Activated CD8-positive, alpha-beta memory T cell treated with anti-CD3 and anti-CD28 coated beads, Interleukin-2, amount 10 ng/mL, durations not matched to agents 7 days and 5 days (primary cell): ENCODE measurements around the gene KIF6. TPM values are rescaled to one million over a fixed set of nuclear protein-coding genes. Genes with fewer than 3 reads are reported as not detected.

ENCODE experiments used
- ATAC-seq: fragments of 150-1000 bp; cut with Tn5 transposase; one replicate; pipeline ENCODE4 v1.10.0; 2021; ENCODE audit warnings: moderate library complexity
- CTCF ChIA-PET: fragments of 350-600 bp; sonication (Branson Sonifier 250); formaldehyde crosslinking; loops from one replicate; lab custom pipeline; 2021; ENCODE audit warnings: antibody characterized with exemption; lab: Charles Lee
- DNase-seq: peaks from one replicate; pipeline ENCODE4 v3.0.0-alpha.2; 2020
- H3K27ac Mint-ChIP-seq: one replicate; pipeline ENCODE4 v1.8.0; 2021; ENCODE audit warnings: mild to moderate bottlenecking, mixed read lengths
- H3K27me3 Mint-ChIP-seq: one replicate; pipeline ENCODE4 v1.8.0; 2021; ENCODE audit warnings: mixed read lengths
- H3K36me3 Mint-ChIP-seq: one replicate; pipeline ENCODE4 v1.8.0; 2021; ENCODE audit warnings: mild to moderate bottlenecking, mixed read lengths
- H3K4me1 Mint-ChIP-seq: one replicate; pipeline ENCODE4 v1.8.0; 2021; ENCODE audit warnings: mixed read lengths
- H3K4me3 Mint-ChIP-seq: one replicate; pipeline ENCODE4 v1.8.0; 2021; ENCODE audit warnings: mild to moderate bottlenecking, moderate library complexity, mixed read lengths
- H3K9me3 Mint-ChIP-seq: one replicate; pipeline ENCODE4 v1.8.0; 2022; ENCODE audit warnings: low read depth, mixed read lengths
- total RNA-seq, 2 experiments: library from RNA; stranded (reverse); gene quantifications; one replicate each; pipeline ENCODE4 v1.2.3, GENCODE V29; 2021

The KIF6 gene
- total RNA-seq, 2 experiments from 2014 or later: not detected

- Mint-ChIP-seq H3K27ac (no peak overlapping the region), H3K27me3 (peaks cover 7% of the 10 kb centered on the region), H3K36me3 (no peaks in the 10 kb centered on the region), H3K4me3 (no peak overlapping the region), H3K4me1 (no peaks in the 10 kb centered on the region), H3K9me3 (no peaks in the 10 kb centered on the region)
- no peak for ATAC-seq
- CTCF ChIA-PET: no interaction called here
- no peak for DNase-seq
These were observed 303.6 kb downstream of the KIF6 start for GRCh38 chr6:39421383-39422225.

- Mint-ChIP-seq H3K27ac (no peak overlapping the region), H3K9me3 (no peaks in the 10 kb centered on the region), H3K27me3 (peaks cover 7% of the 10 kb centered on the region), H3K4me1 (no peaks in the 10 kb centered on the region), H3K4me3 (no peak overlapping the region), H3K36me3 (no peaks in the 10 kb centered on the region)
- DNase-seq (no peak), ATAC-seq (no peak)
- CTCF ChIA-PET: no interaction called here
These were observed 304.6 kb downstream of the KIF6 start for GRCh38 chr6:39420300-39421265.

DNA sequence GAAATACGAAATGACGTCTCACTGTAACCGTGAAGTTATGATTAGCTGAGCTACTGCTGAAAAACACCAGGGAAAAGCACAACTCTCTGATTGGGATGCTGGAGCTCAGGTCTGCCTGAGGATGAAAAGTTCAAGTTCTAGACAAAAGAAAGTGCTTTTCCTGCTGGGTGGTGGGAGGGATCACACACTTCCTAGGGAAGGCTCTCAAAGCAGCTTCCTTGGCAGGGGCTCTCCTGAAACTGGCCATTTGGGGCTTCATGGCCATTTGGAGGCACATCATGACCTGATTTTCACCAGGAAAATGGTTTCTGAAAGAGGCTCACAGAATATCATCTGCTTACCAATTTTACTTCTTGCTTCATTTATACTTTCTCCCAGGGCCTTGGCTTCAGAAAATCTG, 305.6 kb downstream of the KIF6 start:
- DNase-seq (no peak), ATAC-seq (no peak)
- Mint-ChIP-seq H3K4me3 (no peak overlapping the region), H3K36me3 (no peaks in the 10 kb centered on the region), H3K9me3 (no peaks in the 10 kb centered on the region), H3K27ac (no peak overlapping the region), H3K4me1 (no peaks in the 10 kb centered on the region), H3K27me3 (peaks cover 7% of the 10 kb centered on the region)
- CTCF ChIA-PET: no interaction called here

DNA sequence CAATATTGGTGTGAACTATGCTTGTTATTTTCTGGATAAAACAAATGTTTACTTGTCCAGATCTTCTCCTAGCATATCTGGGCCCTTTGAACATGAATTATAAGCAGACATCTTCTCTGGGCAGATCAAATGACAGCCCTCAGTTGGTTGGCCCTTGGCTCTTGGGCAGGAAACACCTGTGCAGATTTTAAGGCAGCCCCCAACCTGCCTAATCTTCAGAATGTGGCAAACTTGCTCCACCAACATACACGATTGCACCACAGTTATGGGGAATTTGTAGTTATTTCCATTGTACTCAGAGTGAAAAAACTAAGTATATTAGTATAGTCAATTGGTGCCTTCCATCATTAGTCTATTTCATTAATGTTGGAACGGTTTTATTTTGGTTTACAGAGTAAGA, 307.8 kb downstream of the KIF6 start:
- H3K27me3 Mint-ChIP-seq: peaks cover 9% of the 10 kb centered on the region
- H3K4me1 Mint-ChIP-seq: no peaks in the 10 kb centered on the region
- H3K9me3 Mint-ChIP-seq: no peaks in the 10 kb centered on the region
- DNase-seq (no peak), ATAC-seq (no peak)
- H3K36me3 Mint-ChIP-seq: no peaks in the 10 kb centered on the region
- CTCF ChIA-PET: no interaction called here
- no peak overlapping the region for H3K4me3 Mint-ChIP-seq
- H3K27ac Mint-ChIP-seq: no peak overlapping the region

DNA sequence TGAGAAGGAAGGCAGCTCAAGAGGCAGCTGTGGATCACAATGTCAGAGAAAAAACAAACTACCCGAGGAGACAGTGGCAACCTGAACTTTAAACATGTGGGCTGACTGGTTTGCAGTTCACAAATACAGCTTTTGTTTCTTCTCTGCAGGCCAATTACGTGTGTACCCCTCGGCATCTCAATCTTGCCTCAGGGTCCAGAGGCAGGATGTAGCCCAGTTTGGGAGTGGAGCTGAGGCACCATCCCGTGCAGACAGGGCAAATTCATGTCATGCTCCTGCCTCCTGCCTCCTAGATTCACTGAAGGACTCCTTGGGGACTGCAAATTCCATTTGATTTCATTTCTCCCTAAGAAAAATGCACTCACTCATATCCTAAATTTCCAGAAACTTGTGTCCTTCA, 308.5 kb downstream of the KIF6 start:
- no peak overlapping the region for H3K4me3 Mint-ChIP-seq

DNA sequence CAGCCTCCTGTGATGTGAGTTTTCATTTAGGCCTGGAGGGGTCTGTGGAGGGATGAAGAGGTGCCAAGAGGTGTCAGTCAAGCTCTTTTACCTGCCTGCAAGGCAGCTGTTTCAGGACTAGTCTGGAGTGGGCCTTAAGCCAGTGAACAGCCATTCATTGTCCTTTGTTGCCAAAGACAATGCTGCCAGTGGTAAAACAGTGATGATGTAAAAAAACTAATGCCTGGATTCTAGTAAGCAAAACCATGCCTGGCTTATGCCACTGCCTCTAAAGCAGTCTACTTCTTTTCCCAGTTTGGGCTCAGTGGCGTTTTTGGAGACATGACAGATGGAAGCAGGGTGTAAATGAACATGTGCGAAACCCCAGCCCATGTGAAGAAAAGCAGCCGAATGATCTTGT, 309.2 kb downstream of the KIF6 start:
- H3K9me3 Mint-ChIP-seq: no peaks in the 10 kb centered on the region
- no peak for DNase-seq
- no peak overlapping the region for H3K4me3 Mint-ChIP-seq
- H3K36me3 Mint-ChIP-seq: no peaks in the 10 kb centered on the region
- no peaks in the 10 kb centered on the region for H3K4me1 Mint-ChIP-seq
- H3K27me3 Mint-ChIP-seq: peaks cover 17% of the 10 kb centered on the region
- no peak for ATAC-seq
- CTCF ChIA-PET: interaction anchor here (0.6 kb wide), 1 partner anchor 765 kb away, joined by 3 read pairs; no protein-coding TSS in a partner anchor
- no peak overlapping the region for H3K27ac Mint-ChIP-seq

More for the DNA sequence above, 308.5 kb downstream of the KIF6 start:
- Mint-ChIP-seq H3K9me3 (no peaks in the 10 kb centered on the region), H3K4me1 (no peaks in the 10 kb centered on the region), H3K27me3 (peaks cover 16% of the 10 kb centered on the region), H3K27ac (no peak overlapping the region), H3K36me3 (no peaks in the 10 kb centered on the region)
- ATAC-seq: no peak
- CTCF ChIA-PET: no interaction called here
- DNase-seq: no peak

DNA sequence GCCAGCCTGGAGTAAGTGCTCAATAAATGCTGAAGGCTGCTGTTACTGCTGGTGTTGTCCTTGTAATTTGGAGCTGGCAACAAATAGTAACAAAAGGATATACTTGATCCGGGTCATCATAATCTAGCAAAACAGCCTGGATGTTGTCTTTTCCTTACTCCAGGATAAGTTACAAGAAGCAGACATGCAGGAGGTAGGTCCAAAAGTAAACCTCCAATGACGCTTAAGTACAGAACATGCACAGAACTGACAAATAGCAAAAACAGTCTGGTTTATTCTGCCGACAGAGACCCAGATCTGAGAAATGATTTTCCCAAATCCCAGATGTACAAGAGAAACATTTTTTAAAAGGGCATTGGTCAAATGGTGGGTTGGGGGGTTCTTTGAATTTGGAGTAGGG, 309.7 kb downstream of the KIF6 start:
- DNase-seq: no peak
- Mint-ChIP-seq H3K4me1 (no peaks in the 10 kb centered on the region), H3K27me3 (peaks cover 17% of the 10 kb centered on the region), H3K36me3 (no peaks in the 10 kb centered on the region), H3K4me3 (no peak overlapping the region), H3K27ac (no peak overlapping the region), H3K9me3 (no peaks in the 10 kb centered on the region)
- no peak for ATAC-seq
- CTCF ChIA-PET: interaction anchor here (0.6 kb wide), 1 partner anchor 765 kb away, joined by 3 read pairs; no protein-coding TSS in a partner anchor

GRCh38 chr6:39411465-39411864, 313.7 kb downstream of the KIF6 start:
- H3K4me3 Mint-ChIP-seq: no peak overlapping the region
- ATAC-seq: no peak
- H3K36me3 Mint-ChIP-seq: no peaks in the 10 kb centered on the region
- H3K9me3 Mint-ChIP-seq: no peaks in the 10 kb centered on the region
- peaks cover 24% of the 10 kb centered on the region for H3K27me3 Mint-ChIP-seq
- no peak overlapping the region for H3K27ac Mint-ChIP-seq
- H3K4me1 Mint-ChIP-seq: peaks cover 2% of the 10 kb centered on the region
- CTCF ChIA-PET: no interaction called here
- no peak for DNase-seq

- no peak overlapping the region for H3K4me3 Mint-ChIP-seq
- H3K27ac Mint-ChIP-seq: no peak overlapping the region
- no peak for ATAC-seq
- CTCF ChIA-PET: no interaction called here
- H3K4me1 Mint-ChIP-seq: peaks cover 6% of the 10 kb centered on the region
- no peaks in the 10 kb centered on the region for H3K36me3 Mint-ChIP-seq
- no peaks in the 10 kb centered on the region for H3K9me3 Mint-ChIP-seq
- peaks cover 28% of the 10 kb centered on the region for H3K27me3 Mint-ChIP-seq
- DNase-seq: no peak
These were observed 314.2 kb downstream of the KIF6 start for GRCh38 chr6:39411001-39411400.

- Mint-ChIP-seq H3K27me3 (peaks cover 29% of the 10 kb centered on the region), H3K4me3 (no peak overlapping the region), H3K9me3 (no peaks in the 10 kb centered on the region), H3K36me3 (no peaks in the 10 kb centered on the region), H3K27ac (no peak overlapping the region), H3K4me1 (peaks cover 6% of the 10 kb centered on the region)
- CTCF ChIA-PET: no interaction called here
- no peak for DNase-seq
- ATAC-seq: no peak
These were observed 315.3 kb downstream of the KIF6 start for GRCh38 chr6:39409889-39410288.

DNA sequence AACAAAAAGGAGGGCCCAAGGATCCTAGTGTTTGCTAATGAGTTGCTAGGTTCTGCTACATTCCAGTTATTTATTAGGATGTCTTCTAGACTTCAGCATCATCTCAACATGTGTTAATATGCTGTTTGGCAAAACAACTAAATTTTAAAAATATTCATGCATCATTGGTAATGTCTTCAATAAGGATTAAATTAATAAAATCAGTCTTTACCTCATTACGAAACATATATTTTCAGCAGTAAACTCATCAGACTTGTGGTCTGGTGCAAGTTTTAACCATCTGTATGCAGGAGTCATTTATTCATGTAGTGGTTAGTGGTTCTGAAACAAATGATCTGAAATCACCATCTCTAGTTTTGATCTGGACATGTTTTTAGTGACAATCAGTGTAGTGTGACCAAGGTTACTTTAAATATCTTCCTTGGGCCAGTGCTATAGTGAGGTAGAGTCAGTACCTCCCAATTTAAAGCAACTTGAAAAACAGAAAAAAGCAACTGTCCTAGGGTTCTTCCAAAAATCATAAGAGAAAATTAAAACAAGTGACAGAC, 317.7 kb downstream of the KIF6 start:
- CTCF ChIA-PET: no interaction called here
- H3K27me3 Mint-ChIP-seq: peaks cover 26% of the 10 kb centered on the region
- H3K9me3 Mint-ChIP-seq: no peaks in the 10 kb centered on the region
- H3K4me1 Mint-ChIP-seq: peaks cover 6% of the 10 kb centered on the region
- H3K27ac Mint-ChIP-seq: no peak overlapping the region
- H3K36me3 Mint-ChIP-seq: no peaks in the 10 kb centered on the region
- H3K4me3 Mint-ChIP-seq: no peak overlapping the region
- DNase-seq (no peak), ATAC-seq (no peak)

DNA sequence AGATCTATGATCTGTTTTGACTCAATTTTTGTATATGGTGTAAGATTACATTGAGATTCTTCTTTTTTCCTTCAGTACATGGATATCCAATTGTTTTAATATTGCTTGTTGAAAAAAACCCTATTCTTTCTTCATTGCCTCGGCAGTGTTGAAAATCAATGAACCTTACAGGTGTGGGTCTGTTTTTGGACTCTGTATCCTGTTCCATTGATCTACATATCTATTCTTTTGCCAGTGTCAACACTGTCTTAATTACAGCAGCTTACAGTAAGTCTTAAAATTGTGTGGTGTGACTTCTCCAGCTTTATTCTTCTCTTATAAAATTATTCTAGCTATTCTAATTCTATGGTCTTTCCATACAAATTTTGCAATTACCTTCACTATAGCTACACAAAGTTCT, 320.9 kb downstream of the KIF6 start:
- Mint-ChIP-seq H3K27ac (no peak overlapping the region), H3K36me3 (no peaks in the 10 kb centered on the region), H3K4me1 (peaks cover 6% of the 10 kb centered on the region), H3K9me3 (no peaks in the 10 kb centered on the region), H3K4me3 (no peak overlapping the region), H3K27me3 (peaks cover 18% of the 10 kb centered on the region)
- CTCF ChIA-PET: no interaction called here
- no peak for DNase-seq
- no peak for ATAC-seq

- no peak for DNase-seq
- Mint-ChIP-seq H3K9me3 (no peaks in the 10 kb centered on the region), H3K36me3 (no peaks in the 10 kb centered on the region), H3K4me3 (no peak overlapping the region), H3K27ac (no peak overlapping the region), H3K27me3 (peaks cover 13% of the 10 kb centered on the region), H3K4me1 (peaks cover 6% of the 10 kb centered on the region)
- CTCF ChIA-PET: no interaction called here
- no peak for ATAC-seq
These were observed 321.9 kb downstream of the KIF6 start for GRCh38 chr6:39403304-39403703.
